ENCODE data around the gene COPG2. TPM values are rescaled to one million over a fixed set of nuclear protein-coding genes. Genes with fewer than 3 reads are reported as not detected.

The COPG2 gene
- total RNA-seq, 1 experiment from 2014 or later: 77.7 TPM

GRCh38 chr7:130648580-130648979, 20.0 kb downstream of the COPG2 start:
- Histone ChIP-seq H3K9me3 (ENCODE audit: control insufficient read depth, low read depth, low read length) (no peaks in the 10 kb centered on the region), H3K79me1 (ENCODE audit: insufficient read depth, low read depth, low read length, poor library complexity, severe bottlenecking) (no peaks in the 10 kb centered on the region), H3K18ac (ENCODE audit: insufficient read length, low read depth, low read length) (no peak overlapping the region)

More at GRCh38 chr7:130648580-130648979, 20.0 kb downstream of the COPG2 start:
- Histone ChIP-seq H2AK5ac (ENCODE audit: insufficient read length, low read length) (no peak overlapping the region), H3K27me3 (ENCODE audit: insufficient read depth, low read length) (no peaks in the 10 kb centered on the region), H3K23ac (ENCODE audit: insufficient read length, low read depth, low read length) (no peak overlapping the region), H3K23me2 (ENCODE audit: insufficient read length, low read depth, low read length, poor library complexity, severe bottlenecking) (no peaks in the 10 kb centered on the region), H2BK5ac (ENCODE audit: insufficient read length, low read length) (no peak overlapping the region), H3K79me2 (ENCODE audit: insufficient read depth, low read length) (no peaks in the 10 kb centered on the region), H3K56ac (ENCODE audit: insufficient read length, low read depth, low read length) (no peak overlapping the region), H3K14ac (ENCODE audit: insufficient read depth, low read length) (no peak overlapping the region), H3K4ac (ENCODE audit: low read depth, low read length) (no peak overlapping the region), H4K20me1 (ENCODE audit: control insufficient read depth, insufficient read depth, insufficient read length) (no peaks in the 10 kb centered on the region), H2BK12ac (ENCODE audit: insufficient read length, low read depth, low read length) (no peak overlapping the region), H3T11ph (ENCODE audit: low read length) (no peak overlapping the region), H4K91ac (ENCODE audit: insufficient read length, low read depth, low read length) (no peak overlapping the region), H4K5ac (ENCODE audit: insufficient read length, low read depth, low read length) (no peak overlapping the region), H4K8ac (replicated peaks; ENCODE audit: insufficient read length, low read depth, low read length) (no peak overlapping the region), H2BK120ac (ENCODE audit: low read depth, low read length, poor library complexity, severe bottlenecking) (no peak overlapping the region), H3K4me1 (ENCODE audit: insufficient read depth, low read length) (no peaks in the 10 kb centered on the region), H3K4me2 (ENCODE audit: insufficient read depth, insufficient read length, low read length) (no peak overlapping the region), H2BK15ac (ENCODE audit: low read depth, low read length) (no peak overlapping the region), H2AFZ (ENCODE audit: low read length) (no peak overlapping the region), H3K9ac (ENCODE audit: extremely low read depth, insufficient read length, low read length) (no peak overlapping the region), H3K27ac (ENCODE audit: insufficient read length, low read depth, low read length) (no peak overlapping the region), H2BK20ac (ENCODE audit: low read depth, low read length, poor library complexity, severe bottlenecking) (no peak overlapping the region)
- no peaks in the 10 kb centered on the region for H3K4me1 Mint-ChIP-seq
- H3K9me3 Mint-ChIP-seq: no peaks in the 10 kb centered on the region
- H3K36me3 Mint-ChIP-seq (ENCODE audit: insufficient read depth in 1 of 3, low read depth in 3 of 3): peaks cover 17 to 58% (median 49%) of the 10 kb centered on the region in 3 experiments; a peak in 6 of 7 replicates
- no peaks in the 10 kb centered on the region for H3K27me3 Mint-ChIP-seq (ENCODE audit: low read depth)
- H3K27ac Mint-ChIP-seq: no peak overlapping the region
- DNase-seq: no peak
- H3K4me3 Mint-ChIP-seq: no peak overlapping the region
- no peak for TF ChIP-seq CTCF (conservative IDR thresholded peaks at IDR 0.05)
- WGBS (ENCODE audit: extremely low coverage, insufficient read length, low lambda C conversion rate): no CpG with 5 or more reads among the region's 5 CpGs
